ENCODE results near the gene ZNF789.

DNA sequence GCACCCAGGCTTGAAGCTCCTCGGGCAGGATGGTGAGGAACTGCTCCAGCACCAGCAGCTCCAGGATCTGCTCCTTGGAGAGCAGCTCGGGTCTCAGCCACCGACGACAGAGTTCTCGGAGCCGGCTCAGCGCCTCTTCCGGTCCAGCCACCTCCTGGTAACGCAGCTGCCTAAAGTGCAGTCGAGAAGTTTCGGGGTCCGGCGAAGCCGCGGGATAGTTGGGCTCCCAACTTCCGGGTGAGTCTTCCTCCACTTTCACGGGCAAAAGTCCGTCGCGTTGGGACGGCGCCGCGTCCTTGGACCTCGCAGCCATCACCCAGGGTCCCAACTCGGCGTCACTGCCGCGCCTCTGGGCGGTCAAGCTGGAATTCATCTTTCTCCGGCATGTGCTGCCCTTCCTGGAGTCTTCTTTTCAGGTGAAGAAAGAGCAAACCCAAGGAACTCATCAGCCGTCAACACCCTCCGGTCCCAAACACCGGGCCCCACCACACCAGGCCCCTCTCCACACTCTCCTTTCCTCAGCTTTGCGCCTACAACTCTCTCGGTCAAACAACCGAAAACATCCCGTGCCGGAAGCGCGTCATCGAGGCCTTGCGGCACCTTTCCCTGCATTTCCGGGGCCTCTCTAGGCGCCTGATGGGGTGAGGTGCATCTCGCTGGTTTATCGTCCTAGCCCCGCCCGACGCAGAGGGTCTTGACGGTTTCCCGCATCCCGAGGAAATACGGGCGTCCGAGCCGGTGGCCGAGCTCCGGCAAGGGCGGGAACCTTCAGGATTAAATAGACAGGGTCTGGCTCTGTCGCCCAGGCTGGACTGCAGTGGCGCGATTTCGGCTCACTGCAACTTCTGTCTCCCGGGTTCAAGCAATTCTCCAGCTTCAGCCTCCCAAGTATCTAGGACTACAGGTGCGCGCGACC, 27.3 kb downstream of the ZNF789 start, which contains the start of gene ZNF394:
- TF ChIP-seq, protein P1, sequence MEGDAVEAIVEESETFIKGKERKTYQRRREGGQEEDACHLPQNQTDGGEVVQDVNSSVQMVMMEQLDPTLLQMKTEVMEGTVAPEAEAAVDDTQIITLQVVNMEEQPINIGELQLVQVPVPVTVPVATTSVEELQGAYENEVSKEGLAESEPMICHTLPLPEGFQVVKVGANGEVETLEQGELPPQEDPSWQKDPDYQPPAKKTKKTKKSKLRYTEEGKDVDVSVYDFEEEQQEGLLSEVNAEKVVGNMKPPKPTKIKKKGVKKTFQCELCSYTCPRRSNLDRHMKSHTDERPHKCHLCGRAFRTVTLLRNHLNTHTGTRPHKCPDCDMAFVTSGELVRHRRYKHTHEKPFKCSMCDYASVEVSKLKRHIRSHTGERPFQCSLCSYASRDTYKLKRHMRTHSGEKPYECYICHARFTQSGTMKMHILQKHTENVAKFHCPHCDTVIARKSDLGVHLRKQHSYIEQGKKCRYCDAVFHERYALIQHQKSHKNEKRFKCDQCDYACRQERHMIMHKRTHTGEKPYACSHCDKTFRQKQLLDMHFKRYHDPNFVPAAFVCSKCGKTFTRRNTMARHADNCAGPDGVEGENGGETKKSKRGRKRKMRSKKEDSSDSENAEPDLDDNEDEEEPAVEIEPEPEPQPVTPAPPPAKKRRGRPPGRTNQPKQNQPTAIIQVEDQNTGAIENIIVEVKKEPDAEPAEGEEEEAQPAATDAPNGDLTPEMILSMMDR (conservative IDR thresholded peaks at IDR 0.05; ENCODE audit: low read length), result no peak
- TF ChIP-seq EZH2phosphoT487 (IDR thresholded peaks at IDR 0.05; ENCODE audit: borderline replicate concordance, low read depth, low read length), result no peak

Data from OCI-LY7 (cell line).